Esophagus squamous epithelium (tissue), 4 donors: ENCODE measurements around the gene GPR62.

ENCODE experiments used
- CTCF ChIP-seq, 6 experiments: fragments of 450-650 bp in 4 of 6; fragments of 200-600 bp in 2 of 6; sonication (generic) in 2 of 6; IDR thresholded peaks; one replicate each; pipeline ENCODE4 v1.5.1; 2016 to 2019; ENCODE audit warnings: antibody characterized with exemption in 6 of 6, mild to moderate bottlenecking in 4 of 6, moderate library complexity in 4 of 6
- POLR2A ChIP-seq, 4 donors: fragments of 450-650 bp; IDR thresholded peaks; one replicate each; pipeline ENCODE4 v1.6.1; 2017; ENCODE audit warnings: antibody characterized with exemption in 4 of 4, mild to moderate bottlenecking in 4 of 4, moderate library complexity in 3 of 4

- TF ChIP-seq CTCF (IDR thresholded peaks at IDR 0.05) (no peak), POLR2A (IDR thresholded peaks at IDR 0.05) (no peak)
Observed at GRCh38 chr3:51998774-51999173, 43.6 kb downstream of the GPR62 start.
